B cell (primary cell): ENCODE data around the gene JUNB.

Source experiments
- CTCF ChIP-seq: fragments of 200-600 bp; IDR thresholded peaks from one replicate; pipeline ENCODE4 v1.8.0; 2022; ENCODE audit warnings: antibody characterized with exemption, mild to moderate bottlenecking
- EZH2 ChIP-seq: IDR thresholded peaks from 2 replicates; pipeline ENCODE4 v1.6.1; 2012; ENCODE audit warnings: borderline replicate concordance, low read depth, mild to moderate bottlenecking, moderate library complexity, low read length; ENCODE audit not compliant: insufficient read depth, poor library complexity, severe bottlenecking

DNA sequence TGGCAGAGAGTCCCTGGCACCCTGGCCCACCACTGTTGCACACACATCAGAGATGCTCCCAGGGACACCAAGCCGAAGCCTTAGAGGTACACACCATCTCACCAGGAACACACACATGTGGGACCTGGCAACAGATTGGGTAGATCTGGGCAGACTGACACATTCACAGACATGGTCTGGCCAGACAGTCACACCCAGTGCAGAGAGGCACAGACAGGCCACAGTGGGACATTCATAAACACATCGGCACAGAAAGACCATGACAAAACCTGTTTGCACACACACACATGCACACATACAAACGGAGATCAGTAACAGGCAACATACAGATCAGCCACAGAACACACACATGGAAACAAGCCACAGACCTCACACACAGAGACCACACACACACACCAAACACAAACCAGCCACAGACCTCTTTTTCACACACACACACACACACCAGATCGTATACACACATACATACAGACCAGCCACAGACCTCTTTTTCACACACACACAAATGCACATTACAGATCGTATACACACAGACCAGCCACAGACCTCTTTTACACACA lies 6.3 kb upstream of the JUNB start:
- TF ChIP-seq CTCF (no peak), EZH2 (no peak)
